ENCODE results near the gene PRRC1.

The PRRC1 gene

GRCh38 chr5:127525181-127525580, 7.7 kb downstream of the PRRC1 start:
- TF ChIP-seq ZNF514 (tag by site-specific recombination; IDR thresholded peaks at IDR 0.05) (no peak), ZNF146 (tag by site-specific recombination; IDR thresholded peaks at IDR 0.05) (peak; percentile 87; the same call in 1 of the 2 replicates)
- Histone ChIP-seq H3K4me3 (ENCODE audit: low read depth, low read length) (no peak overlapping the region), H3K9me3 (ENCODE audit: control insufficient read depth, insufficient read depth, low read depth, low read length) (no peaks in the 10 kb centered on the region), H3K4me1 (ENCODE audit: control insufficient read depth, insufficient read depth, low read length) (no peaks in the 10 kb centered on the region), H3K36me3 (ENCODE audit: control insufficient read depth in 2 of 2, insufficient read depth in 1 of 2, low read length in 2 of 2) (peaks cover 56 to 77% of the 10 kb centered on the region in 2 experiments), H3K27ac (ENCODE audit: extremely low read depth, low read depth, low read length) (no peak overlapping the region)
- CTCF ChIA-PET, result interaction anchor here (0.9 kb wide), 1 partner anchor 38 kb away, joined by 3 read pairs; no protein-coding TSS in a partner anchor
- POLR2A ChIA-PET, result no interaction called here

GRCh38 chr5:127529904-127530682, 12.7 kb downstream of the PRRC1 start:
- TF ChIP-seq OVOL3 (tag by site-specific recombination; IDR thresholded peaks at IDR 0.05) (no peak), PATZ1 (tag by site-specific recombination; IDR thresholded peaks at IDR 0.05) (no peak), ZSCAN5A (tag by site-specific recombination; IDR thresholded peaks at IDR 0.05) (no peak), ZNF132 (tag by site-specific recombination; IDR thresholded peaks at IDR 0.05; ENCODE audit: borderline replicate concordance) (no peak), INSM2 (tag by site-specific recombination; IDR thresholded peaks at IDR 0.05) (no peak)

GRCh38 chr5:127536687-127537086, 19.2 kb downstream of the PRRC1 start:
- POLR2A ChIA-PET, result no interaction called here
- TF ChIP-seq ATF2 (tag by site-specific recombination; IDR thresholded peaks at IDR 0.05; ENCODE audit: low read depth) (no peak), ZNF423 (tag by site-specific recombination; IDR thresholded peaks at IDR 0.05) (no peak), ZNF311 (tag by site-specific recombination; IDR thresholded peaks at IDR 0.05; ENCODE audit: borderline replicate concordance) (no peak), ZNF223 (tag by site-specific recombination; IDR thresholded peaks at IDR 0.05) (no peak), ZNF76 (tag by site-specific recombination; IDR thresholded peaks at IDR 0.05; ENCODE audit: borderline replicate concordance, low read depth) (no peak), PRDM10 (tag by site-specific recombination; IDR thresholded peaks at IDR 0.05) (no peak), ZNF473 (tag by site-specific recombination; IDR thresholded peaks at IDR 0.05) (no peak), ZNF561 (tag by site-specific recombination; IDR thresholded peaks at IDR 0.05; ENCODE audit: borderline replicate concordance) (no peak), ELK4 (IDR thresholded peaks at IDR 0.05; ENCODE audit: borderline replicate concordance, low read depth, low read length) (no peak)

More at GRCh38 chr5:127529904-127530682, 12.7 kb downstream of the PRRC1 start:
- CTCF ChIA-PET, result no interaction called here
- H3K27ac ChIP-seq (ENCODE audit: extremely low read depth, low read depth, low read length), result no peak overlapping the region
- POLR2A ChIA-PET, result no interaction called here
- H3K4me1 ChIP-seq (ENCODE audit: control insufficient read depth, insufficient read depth, low read length), result no peaks in the 10 kb centered on the region
- H3K36me3 ChIP-seq (ENCODE audit: control insufficient read depth in 2 of 2, insufficient read depth in 1 of 2, low read length in 2 of 2), result peaks cover 72 to 83% of the 10 kb centered on the region in 2 experiments
- H3K9me3 ChIP-seq (ENCODE audit: control insufficient read depth, insufficient read depth, low read depth, low read length), result no peaks in the 10 kb centered on the region
- H3K4me3 ChIP-seq (ENCODE audit: low read depth, low read length), result no peak overlapping the region

More at GRCh38 chr5:127536687-127537086, 19.2 kb downstream of the PRRC1 start:
- Histone ChIP-seq H3K36me3 (ENCODE audit: control insufficient read depth in 2 of 2, insufficient read depth in 1 of 2, low read length in 2 of 2) (peaks cover 69 to 78% of the 10 kb centered on the region in 2 experiments), H3K27ac (ENCODE audit: extremely low read depth, low read depth, low read length) (no peak overlapping the region), H3K4me1 (ENCODE audit: control insufficient read depth, insufficient read depth, low read length) (no peaks in the 10 kb centered on the region), H3K4me3 (ENCODE audit: low read depth, low read length) (no peak overlapping the region), H3K9me3 (ENCODE audit: control insufficient read depth, insufficient read depth, low read depth, low read length) (no peaks in the 10 kb centered on the region)
- CTCF ChIA-PET, result interaction anchor here (0.6 to 0.9 kb wide), 5 partner anchors 8 to 861 kb away, joined by 3 to 5 read pairs (median 3); no protein-coding TSS in a partner anchor
